NT2/D1 (cell line): Measurements from ENCODE around the gene RNU2-63P.

ENCODE experiments used
- YY1 ChIP-seq: IDR thresholded peaks from 2 replicates; pipeline ENCODE4 v1.6.1; 2011; ENCODE audit not compliant: insufficient read length, insufficient read depth
- ZNF274 ChIP-seq: IDR thresholded peaks from 2 replicates; pipeline ENCODE4 v1.6.1; 2011; ENCODE audit warnings: mild to moderate bottlenecking, low read depth, low read length

DNA sequence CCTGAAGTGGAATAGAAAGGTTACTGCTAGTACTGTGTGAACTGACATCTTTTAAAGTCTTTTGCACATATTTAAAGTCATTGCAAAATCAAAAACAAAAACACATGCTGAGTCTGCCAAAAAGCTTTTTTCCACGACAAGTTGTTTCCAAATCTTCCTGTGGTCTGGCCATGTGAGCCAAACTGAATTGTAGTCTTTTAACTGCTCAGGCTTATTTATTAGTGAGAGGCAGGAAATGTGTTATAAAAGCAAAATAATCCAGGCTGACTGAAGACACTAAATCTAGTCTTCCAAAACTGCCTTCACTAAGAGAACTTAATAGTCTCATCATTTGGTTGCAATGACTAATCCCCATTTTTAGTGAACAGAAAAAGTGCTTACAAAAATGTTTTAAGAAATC, 36.9 kb upstream of the RNU2-63P start:
- TF ChIP-seq ZNF274 (no peak), YY1 (no peak)
